ENCODE measurements around the gene ADAMTSL2. TPM values are rescaled to one million over a fixed set of nuclear protein-coding genes. Genes with fewer than 3 reads are reported as not detected.

Gene ADAMTSL2
- total and polyA plus RNA-seq, 8 donors, result 1.3 to 20.6 (median 2.6) TPM; not detected in 2

DNA sequence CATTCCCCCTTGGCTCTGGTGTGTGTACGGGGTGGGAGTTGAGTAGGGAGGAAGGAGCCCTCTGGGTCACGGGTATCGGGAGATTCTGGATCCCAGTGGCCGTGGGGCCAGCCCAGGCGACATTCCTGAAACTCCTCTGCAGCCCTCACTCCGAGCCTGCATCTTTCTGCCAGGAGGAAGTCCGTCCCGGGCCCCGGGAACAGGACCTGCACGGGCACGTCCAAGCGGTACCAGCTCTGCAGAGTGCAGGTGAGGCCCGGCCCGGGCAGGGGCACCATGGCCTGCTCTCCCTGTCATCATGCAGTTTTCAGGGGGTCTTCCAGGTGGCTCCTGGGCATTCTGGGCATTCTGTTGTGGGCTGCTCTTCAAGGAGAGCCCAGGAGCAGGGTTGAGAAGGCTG, 3.7 kb downstream of the ADAMTSL2 start:
- H3K9me3 ChIP-seq, result no peaks in the 10 kb centered on the region
- TF ChIP-seq, protein P1, sequence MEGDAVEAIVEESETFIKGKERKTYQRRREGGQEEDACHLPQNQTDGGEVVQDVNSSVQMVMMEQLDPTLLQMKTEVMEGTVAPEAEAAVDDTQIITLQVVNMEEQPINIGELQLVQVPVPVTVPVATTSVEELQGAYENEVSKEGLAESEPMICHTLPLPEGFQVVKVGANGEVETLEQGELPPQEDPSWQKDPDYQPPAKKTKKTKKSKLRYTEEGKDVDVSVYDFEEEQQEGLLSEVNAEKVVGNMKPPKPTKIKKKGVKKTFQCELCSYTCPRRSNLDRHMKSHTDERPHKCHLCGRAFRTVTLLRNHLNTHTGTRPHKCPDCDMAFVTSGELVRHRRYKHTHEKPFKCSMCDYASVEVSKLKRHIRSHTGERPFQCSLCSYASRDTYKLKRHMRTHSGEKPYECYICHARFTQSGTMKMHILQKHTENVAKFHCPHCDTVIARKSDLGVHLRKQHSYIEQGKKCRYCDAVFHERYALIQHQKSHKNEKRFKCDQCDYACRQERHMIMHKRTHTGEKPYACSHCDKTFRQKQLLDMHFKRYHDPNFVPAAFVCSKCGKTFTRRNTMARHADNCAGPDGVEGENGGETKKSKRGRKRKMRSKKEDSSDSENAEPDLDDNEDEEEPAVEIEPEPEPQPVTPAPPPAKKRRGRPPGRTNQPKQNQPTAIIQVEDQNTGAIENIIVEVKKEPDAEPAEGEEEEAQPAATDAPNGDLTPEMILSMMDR (IDR thresholded peaks at IDR 0.05), result no peak
- TF ChIP-seq POLR2A (IDR thresholded peaks at IDR 0.05), result no peak
- no peak for TF ChIP-seq EP300 (IDR thresholded peaks at IDR 0.05)
- no peak for TF ChIP-seq POLR2AphosphoS5 (IDR thresholded peaks at IDR 0.05)
- H3K4me3 ChIP-seq, result no peak overlapping the region
- WGBS, 5 donors, result 78 to 95% (median 85%) methylated on average over 7 to 14 of the region's 14 CpGs
- intact Hi-C loops (cut with DNase I; ENCODE audit: low total_unique reads), result loop anchor here (10.0 kb wide), 1 partner anchor 187 kb away; no protein-coding TSS in a partner anchor
- H3K27me3 ChIP-seq, result peaks cover 0 to 64% (median 21%) of the 10 kb centered on the region in 3 donors
- peaks cover 0 to 11% (median 0%) of the 10 kb centered on the region in 4 donors for H3K36me3 ChIP-seq
- no peak for DNase-seq
- H3K27ac ChIP-seq, result no peak overlapping the region
- peaks cover 12 to 52% (median 41%) of the 10 kb centered on the region in 4 donors for H3K4me1 ChIP-seq

DNA sequence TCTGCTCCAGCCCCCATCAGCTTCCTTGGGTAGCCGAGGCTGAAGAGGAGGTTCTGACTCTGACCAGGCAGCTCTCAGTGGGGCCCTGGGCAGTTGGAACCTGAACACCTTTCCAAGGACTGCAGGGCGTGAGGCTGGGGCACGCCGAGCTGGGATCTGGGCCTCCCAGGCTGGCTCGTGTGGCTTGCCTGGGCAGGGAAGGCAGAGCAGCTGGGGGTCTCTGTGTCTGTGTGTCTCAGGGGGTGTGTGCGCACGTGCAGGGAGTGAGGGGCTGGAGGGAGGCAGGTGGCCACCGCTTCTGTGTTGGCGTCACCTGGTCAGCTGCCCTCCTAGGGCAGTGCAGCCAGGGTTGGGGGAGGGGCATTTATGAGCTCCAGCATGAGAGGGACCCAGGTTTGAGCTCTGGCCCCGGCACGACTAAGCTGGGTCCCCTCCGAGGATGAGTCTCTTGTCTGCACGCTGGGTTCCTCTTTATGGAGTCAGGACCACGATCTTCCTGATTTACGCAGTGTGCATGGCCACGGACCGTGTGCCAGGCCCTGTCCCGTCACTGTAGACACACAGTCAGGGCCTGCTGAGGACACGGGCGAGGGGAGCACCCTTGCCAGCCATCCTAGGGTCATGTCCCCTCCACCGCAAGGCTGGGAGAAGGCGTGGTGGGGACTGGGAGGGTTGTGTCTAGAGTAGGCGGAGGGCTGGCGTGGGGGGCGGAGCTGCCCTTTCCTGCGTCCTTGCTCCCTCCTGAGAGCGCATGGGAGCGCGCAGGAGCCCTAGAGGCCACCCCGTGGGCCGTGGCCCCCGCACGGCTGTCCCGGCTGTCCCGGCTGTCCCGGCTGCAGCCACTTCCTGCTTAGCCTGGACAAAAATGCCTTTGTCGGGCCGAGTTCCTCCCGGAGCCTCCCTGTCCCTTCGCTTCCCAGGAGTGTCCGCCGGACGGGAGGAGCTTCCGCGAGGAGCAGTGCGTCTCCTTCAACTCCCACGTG, 4.6 kb downstream of the ADAMTSL2 start:
- intact Hi-C loops (cut with DNase I; ENCODE audit: low total_unique reads), result loop anchor here (10.0 kb wide), 1 partner anchor 186 kb away; no protein-coding TSS in a partner anchor
- H3K4me1 ChIP-seq, result peaks cover 8 to 45% (median 33%) of the 10 kb centered on the region in 4 donors
- 28 to 55% (median 39%) methylated on average over 14 to 47 of the region's 47 CpGs for WGBS, 5 donors
- peak; percentile 37 to 60 for DNase-seq
- H3K27me3 ChIP-seq, result peaks cover 0 to 55% (median 20%) of the 10 kb centered on the region in 3 donors
- TF ChIP-seq POLR2AphosphoS5 (IDR thresholded peaks at IDR 0.05) (no peak), POLR2A (IDR thresholded peaks at IDR 0.05) (no peak), EP300 (IDR thresholded peaks at IDR 0.05) (no peak)
- TF ChIP-seq, protein P1 (IDR thresholded peaks at IDR 0.05), result no peak
- peak overlapping the region in 3 of 4 donors; percentile 15 to 38 (median 22) for H3K4me3 ChIP-seq
- peak overlapping the region in 3 of 5 donors; percentile 14 to 51 (median 28) for H3K27ac ChIP-seq
- peaks cover 0 to 11% (median 0%) of the 10 kb centered on the region in 4 donors for H3K36me3 ChIP-seq
- H3K9me3 ChIP-seq, result no peaks in the 10 kb centered on the region

DNA sequence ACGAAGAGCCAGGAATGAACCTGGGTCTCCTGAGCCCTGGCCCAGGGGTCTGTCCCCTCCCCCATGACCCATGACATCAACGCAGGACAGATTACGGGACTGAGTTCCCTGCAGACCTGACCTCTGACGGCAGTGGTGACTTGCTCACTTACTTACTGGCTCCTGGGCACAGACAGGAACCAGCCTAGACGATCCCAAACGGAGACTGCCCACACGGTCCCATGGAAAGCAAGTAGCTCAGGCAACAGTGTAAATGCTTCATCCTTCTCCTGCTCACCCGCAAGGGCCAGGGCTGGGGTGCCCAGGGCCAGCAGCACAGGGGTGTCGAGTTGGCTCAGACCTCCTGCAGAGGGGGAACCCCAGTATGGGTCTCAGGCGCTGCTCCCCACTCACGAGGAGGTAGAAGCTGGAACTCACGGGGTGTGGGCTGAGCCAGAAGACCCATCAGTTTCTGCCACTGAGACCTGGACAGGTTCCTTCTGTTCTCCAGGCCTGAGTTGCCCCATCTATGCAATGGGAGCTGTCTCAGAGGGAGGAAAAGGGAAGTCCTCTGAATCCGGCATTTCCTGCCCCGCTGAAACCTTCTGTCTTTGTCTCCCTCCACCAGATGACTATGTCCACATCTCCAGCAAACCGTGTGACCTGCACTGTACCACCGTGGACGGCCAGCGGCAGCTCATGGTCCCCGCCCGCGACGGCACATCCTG, 5.6 kb downstream of the ADAMTSL2 start:
- no peak for DNase-seq
- 67 to 78% (median 71%) methylated on average over 21 to 22 of the region's 22 CpGs for WGBS, 5 donors
- intact Hi-C loops (cut with DNase I; ENCODE audit: low total_unique reads), result loop anchor here (10.0 kb wide), 1 partner anchor 185 kb away; no protein-coding TSS in a partner anchor

DNA sequence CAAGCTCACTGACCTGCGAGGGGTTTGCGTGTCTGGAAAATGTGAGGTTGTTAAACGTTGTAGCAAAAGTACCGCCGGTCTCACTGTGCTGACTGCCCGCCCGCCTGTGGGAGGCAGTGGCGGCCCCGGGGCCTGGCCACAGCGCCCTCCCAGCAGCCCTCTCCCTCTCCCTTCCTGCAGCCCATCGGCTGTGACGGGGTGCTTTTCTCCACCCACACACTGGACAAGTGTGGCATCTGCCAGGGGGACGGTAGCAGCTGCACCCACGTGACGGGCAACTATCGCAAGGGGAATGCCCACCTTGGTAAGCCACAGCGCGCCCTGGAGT, 6.2 kb downstream of the ADAMTSL2 start:
- no peak overlapping the region for H3K4me3 ChIP-seq
- H3K9me3 ChIP-seq, result no peaks in the 10 kb centered on the region
- H3K36me3 ChIP-seq, result peaks cover 0 to 11% (median 0%) of the 10 kb centered on the region in 4 donors
- H3K27ac ChIP-seq, result no peak overlapping the region
- DNase-seq, result no peak
- intact Hi-C loops (cut with DNase I; ENCODE audit: low total_unique reads), result no loop called here
- no peak for TF ChIP-seq POLR2AphosphoS5 (IDR thresholded peaks at IDR 0.05)
- TF ChIP-seq POLR2A (IDR thresholded peaks at IDR 0.05), result no peak
- TF ChIP-seq, protein P1 (IDR thresholded peaks at IDR 0.05), result no peak
- no peak for TF ChIP-seq EP300 (IDR thresholded peaks at IDR 0.05)
- peaks cover 0 to 36% (median 22%) of the 10 kb centered on the region in 4 donors for H3K4me1 ChIP-seq
- 74 to 83% (median 79%) methylated on average over 15 to 18 of the region's 18 CpGs for whole genome bisulfite sequencing, 5 donors
- H3K27me3 ChIP-seq, result peaks cover 0 to 39% (median 8%) of the 10 kb centered on the region in 3 donors

More for the DNA sequence above, 5.6 kb downstream of the ADAMTSL2 start:
- Histone ChIP-seq H3K36me3 (peaks cover 0 to 11% (median 0%) of the 10 kb centered on the region in 4 donors), H3K4me3 (peak overlapping the region in 2 of 4 donors; percentile 15 to 38), H3K9me3 (no peaks in the 10 kb centered on the region), H3K27ac (peak overlapping the region in 2 of 5 donors; percentile 28 to 51), H3K27me3 (peaks cover 0 to 45% (median 10%) of the 10 kb centered on the region in 3 donors), H3K4me1 (peaks cover 0 to 41% (median 24%) of the 10 kb centered on the region in 4 donors)
- TF ChIP-seq POLR2A (IDR thresholded peaks at IDR 0.05) (no peak), POLR2AphosphoS5 (IDR thresholded peaks at IDR 0.05) (no peak)
